NK-92 (cell line): ENCODE results near the gene CTXND2.
"Not testable (repeated sequence)": the region's sequence is repeated elsewhere in the genome, so short reads cannot be mapped to it uniquely, and the experiment has no call there.

Experiments
- DNase-seq: peaks from one replicate; lab custom pipeline; 2025; ENCODE audit not compliant: unreplicated experiment; lab: John Stamatoyannopoulos, UW

CTXND2 gene

GRCh38 chr1:150890033-150890416, 3.1 kb downstream of the CTXND2 start:
- no peak for DNase-seq

DNA sequence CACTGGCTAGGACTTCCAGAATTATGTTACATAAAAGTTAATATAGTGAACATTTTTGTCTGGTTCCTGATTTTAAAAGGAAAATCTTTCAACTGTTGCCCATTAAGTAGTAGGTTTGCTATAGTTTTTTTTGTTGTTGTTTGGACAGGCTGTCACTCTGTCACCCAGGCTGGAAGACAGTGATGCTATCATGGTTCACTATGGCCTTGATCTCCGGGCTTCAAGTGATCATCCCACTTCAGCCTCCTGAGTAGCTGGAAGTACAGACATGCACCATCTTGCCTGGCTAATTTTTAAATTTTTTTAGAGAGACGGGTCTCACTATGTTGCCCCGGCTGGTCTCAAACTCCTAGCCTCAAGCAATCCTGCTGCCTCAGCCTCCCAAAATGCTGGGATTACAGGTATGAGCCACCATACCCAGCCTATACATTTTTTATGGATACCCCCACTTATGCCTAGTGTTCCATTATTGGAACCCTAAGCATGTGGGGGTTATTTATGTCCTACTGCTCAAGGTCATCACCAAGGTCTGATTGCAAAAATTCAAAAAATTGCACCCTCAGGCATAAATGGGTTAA, 6.5 kb downstream of the CTXND2 start:
- no peak for DNase-seq

- DNase-seq: no peak
Measured at GRCh38 chr1:150895618-150896017, 8.7 kb downstream of the CTXND2 start.

DNA sequence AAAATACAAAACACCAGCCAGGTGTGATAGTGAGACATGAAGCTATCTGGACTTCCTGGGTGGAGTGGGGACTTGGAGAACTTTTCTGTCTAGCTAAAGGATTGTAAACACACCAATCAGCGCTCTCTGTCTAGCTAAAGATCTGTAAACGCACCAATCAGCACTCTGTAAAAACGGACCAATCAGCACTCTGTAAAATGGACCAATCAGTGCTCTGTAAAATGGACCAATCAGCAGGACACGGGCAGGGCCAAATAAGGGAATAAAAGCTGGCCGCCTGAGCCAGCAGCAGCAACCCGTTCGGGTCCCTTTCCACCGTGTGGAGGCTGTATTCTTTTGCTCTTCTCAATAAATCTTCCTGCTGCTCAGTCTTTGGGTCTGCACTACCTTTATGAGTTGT, 12.9 kb downstream of the CTXND2 start:
- not testable (repeated sequence) for DNase-seq

DNA sequence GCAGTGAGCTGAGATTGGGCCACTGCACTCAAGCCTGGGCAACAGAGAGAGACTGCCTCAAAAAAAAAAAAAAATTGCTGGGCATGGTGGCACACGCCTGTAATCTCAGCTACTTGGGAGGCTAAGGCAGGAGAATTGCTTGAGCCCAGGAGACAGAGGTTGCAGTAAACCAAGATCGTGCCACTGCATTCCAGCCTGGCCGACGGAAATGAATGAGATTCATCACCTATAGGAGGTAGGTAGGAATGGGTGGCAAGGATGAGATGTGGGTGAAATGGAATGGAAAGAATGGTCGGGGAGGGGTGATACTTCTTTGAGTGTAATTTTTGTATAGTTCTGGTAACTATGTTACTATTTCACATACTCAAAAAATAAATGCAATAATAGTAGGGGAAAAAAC, 15.4 kb downstream of the CTXND2 start:
- no peak for DNase-seq

DNA sequence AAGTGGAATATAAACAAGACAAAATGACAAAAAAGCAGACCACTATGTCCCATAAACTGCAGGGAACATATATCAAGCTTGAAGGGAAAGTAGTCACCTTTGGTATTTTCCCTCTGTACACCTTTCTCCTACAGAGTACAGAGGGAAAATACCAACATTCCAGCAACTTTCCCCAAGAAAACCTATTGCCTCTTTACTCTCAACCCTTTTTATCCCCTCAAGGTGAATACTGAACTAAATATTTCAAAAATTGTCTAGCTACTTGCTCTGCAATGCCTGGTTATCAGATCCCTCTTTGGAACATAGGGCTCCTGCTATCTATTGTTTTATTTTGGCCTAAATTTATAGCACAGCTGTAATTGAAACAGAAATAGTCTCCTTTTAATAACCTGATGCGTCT, 15.8 kb downstream of the CTXND2 start:
- DNase-seq: no peak

DNA sequence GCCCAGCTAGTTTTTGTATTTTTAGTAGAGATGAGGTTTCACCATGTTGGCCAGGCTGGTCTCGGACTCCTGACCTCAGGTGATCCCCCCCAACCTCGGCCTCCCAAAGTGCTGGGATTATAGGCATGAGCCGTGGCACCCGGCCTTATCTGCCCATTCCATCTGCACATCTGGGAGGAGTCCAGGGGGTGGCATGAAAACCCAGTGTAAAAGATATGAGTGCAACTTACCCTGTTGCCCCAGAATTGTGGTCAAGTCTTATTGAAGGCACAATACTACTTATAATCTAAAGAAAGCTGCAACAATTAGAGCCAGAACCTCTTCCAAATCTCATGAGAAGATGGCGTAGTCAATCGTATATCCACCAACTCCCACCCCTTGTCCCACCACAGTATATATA, 18.4 kb downstream of the CTXND2 start:
- DNase-seq: no peak

DNA sequence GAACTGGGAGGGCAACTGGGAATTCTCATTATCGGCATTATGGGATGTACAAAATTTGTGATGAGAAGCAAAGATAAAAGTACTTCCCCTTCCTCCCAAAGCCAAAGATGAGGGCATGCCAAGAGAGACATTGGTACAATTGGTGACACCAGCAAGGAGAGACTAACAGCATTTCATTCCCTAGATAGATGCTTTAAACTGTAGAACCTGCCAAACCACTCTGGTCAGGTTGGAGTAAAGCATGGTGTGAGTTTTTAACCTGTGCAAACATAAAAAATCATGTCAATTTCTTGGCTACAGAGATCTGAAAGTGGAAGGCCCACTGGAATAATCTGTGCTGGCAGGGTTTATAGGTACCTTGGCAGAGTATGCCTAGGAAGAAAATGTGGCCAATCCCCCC, 19.4 kb downstream of the CTXND2 start:
- no peak for DNase-seq

DNA sequence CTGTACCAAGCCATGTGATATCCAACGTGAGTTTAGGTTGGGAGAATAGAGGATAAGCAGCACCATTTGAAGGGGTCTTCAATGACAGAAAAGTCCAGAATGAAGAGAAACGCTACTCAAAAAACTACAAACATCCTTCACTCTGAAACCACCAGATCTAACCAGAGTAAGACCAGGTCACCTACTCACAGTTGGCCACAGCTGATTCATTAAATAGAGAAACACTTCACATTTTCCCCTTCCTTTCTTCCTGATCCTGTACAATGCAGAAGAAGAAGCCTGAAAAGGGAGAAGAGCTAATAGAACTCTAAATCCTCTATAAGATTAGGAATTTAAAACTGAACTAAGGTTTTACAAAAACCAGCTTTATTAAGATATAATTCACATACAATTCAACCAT, 19.9 kb downstream of the CTXND2 start:
- no peak for DNase-seq

- no peak for DNase-seq
Measured at GRCh38 chr1:150909585-150910180, 22.7 kb downstream of the CTXND2 start.

- DNase-seq: no peak
Measured at GRCh38 chr1:150912623-150913022, 25.7 kb downstream of the CTXND2 start.

- no peak for DNase-seq
Measured at GRCh38 chr1:150917387-150917786, 30.5 kb downstream of the CTXND2 start.

DNA sequence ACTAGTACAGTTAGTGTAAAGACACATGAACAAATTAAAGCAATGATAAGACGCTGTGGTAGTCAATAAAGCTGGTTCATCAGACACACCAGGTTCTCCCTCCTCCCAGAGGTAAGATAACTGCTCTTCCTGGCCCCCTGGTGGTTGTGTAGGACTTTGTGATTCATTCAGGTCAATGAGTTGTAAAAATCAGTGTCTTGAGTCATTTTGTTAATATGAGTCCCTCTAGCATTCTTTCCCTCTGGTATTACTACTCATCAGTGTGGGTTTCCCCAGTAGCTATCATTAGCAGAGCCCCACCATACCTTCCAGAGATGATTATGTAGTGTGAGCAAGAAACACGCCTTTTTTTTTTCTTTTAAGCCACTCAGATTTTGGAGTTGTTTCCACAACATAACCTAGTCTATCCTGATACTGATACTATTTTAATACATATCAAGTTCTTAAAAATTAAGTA, 35.6 kb downstream of the CTXND2 start:
- no peak for DNase-seq

GRCh38 chr1:150925080-150925479, 38.1 kb downstream of the CTXND2 start:
- no peak for DNase-seq

- peak; percentile 53 for DNase-seq
Measured at GRCh38 chr1:150926097-150926741, 39.3 kb downstream of the CTXND2 start, which contains the start of gene SETDB1. Gene SETDB1, plus strand, starts transcription at chr1:150926363. Its CDS starts 1,352 bp downstream, at chr1:150927715.

- DNase-seq: no peak
Measured at GRCh38 chr1:150927624-150928023, 40.7 kb downstream of the CTXND2 start.

DNA sequence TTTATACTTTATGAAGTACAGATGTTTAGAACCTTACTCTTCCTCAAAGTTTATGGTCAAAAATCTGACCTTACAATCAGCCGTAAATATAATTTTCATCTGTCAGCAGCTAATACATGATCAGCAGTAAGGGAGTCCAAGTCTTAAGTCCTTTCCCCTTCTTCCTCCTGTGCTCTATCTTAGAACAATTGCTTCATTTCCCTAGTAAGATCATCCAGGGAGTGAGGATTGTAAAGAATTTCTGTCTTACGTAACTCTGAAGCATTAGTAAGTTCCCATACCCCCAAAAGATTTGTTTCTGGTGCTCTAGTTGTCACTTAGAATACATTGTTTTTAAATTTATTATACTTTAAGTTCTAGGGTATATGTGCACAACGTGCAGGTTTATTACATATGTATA, 41.4 kb downstream of the CTXND2 start:
- no peak for DNase-seq

DNA sequence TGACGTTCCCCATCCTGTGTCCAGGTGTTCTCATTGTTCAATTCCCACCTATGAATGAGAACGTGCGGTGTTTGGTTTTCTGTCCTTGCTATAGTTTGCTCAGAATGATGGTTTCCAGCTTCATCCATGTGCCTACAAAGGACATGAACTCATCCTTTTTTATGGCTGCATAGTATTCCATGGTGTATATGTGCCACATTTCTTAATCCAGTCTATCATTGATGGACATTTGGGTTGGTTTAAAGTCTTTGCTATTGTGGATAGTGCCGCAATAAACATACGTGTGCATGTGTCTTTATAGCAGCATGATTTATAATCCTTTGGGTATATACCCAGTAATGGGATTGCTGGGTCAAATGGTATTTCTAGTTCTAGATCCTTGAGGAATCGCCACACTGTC, 41.8 kb downstream of the CTXND2 start:
- DNase-seq: not testable (repeated sequence)

- DNase-seq: no peak
Measured at GRCh38 chr1:150931773-150932172, 44.8 kb downstream of the CTXND2 start.

DNA sequence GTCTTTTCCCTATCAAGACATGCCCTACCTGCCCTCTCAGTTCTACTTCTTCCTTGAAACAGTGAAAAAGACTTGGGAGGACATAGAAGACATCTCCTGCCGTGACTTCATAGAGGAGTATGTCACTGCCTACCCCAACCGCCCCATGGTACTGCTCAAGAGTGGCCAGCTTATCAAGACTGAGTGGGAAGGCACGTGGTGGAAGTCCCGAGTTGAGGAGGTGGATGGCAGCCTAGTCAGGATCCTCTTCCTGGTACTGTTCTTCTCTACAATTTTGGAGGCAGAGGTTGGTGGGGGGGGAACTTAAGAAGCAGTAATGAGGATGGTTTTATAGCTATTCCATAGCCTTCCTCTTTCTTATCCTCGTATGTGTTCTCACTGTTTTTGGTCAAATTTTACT, 57.9 kb downstream of the CTXND2 start:
- no peak for DNase-seq

DNA sequence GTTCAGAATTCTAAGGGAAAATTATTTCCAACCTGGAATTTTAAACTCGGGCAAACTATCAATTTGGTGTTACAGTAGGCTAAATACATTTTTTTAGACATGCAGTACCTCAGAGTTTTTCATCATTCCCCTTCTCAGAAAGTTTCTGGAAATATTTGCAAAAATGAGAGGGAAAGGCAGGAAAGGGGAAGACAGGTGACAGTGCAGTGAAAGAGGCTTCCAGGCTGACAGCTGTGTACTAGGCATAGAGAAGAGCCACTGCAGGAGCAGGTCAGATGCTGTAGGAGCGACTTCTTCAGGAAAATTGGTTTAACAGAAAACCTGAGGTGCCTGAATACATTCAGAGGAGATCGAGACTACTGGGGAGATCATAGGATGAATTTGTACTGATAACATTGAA, 67.8 kb downstream of the CTXND2 start:
- DNase-seq: no peak

GRCh38 chr1:150955280-150955679, 68.3 kb downstream of the CTXND2 start:
- DNase-seq: no peak

DNA sequence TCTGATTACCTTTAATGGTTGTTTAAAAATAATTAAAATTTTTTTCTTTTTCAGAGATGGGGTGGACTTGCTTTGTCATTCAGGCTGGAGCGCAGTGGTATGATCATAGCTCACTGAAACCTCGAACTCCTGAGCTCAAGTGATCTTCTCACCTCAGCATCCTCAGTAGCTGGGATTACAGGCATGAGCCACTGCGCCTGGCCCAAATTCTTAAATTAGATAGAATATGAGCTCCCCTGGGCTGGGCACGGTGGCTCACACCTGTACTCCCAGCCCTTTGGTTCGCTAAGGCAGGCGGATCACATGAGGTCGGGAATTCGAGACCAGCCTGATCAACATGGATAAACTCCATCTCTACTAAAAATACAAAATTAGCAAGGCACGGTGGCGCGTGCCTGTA, 70.7 kb downstream of the CTXND2 start:
- DNase-seq: no peak
